ENCODE measurements around the gene DNAAF1.
A peak's percentile ranks its signal among the peaks of the same experiment; 100 is the strongest.
"Not testable (repeated sequence)": the region's sequence is repeated elsewhere in the genome, so short reads cannot be mapped to it uniquely, and the experiment has no call there.

DNAAF1 gene

GRCh38 chr16:84184775-84185174, 39.7 kb downstream of the DNAAF1 start:
- no peak for DNase-seq (ENCODE audit: low read depth)

GRCh38 chr16:84186685-84187437, 41.8 kb downstream of the DNAAF1 start, which contains the start of gene TAF1C:
Gene TAF1C, minus strand, starts transcription at chr16:84187057. Its CDS starts 2,069 bp downstream, at chr16:84184988.
- DNase-seq (ENCODE audit: low read depth), result peak; percentile 85

GRCh38 chr16:84190731-84191388, 45.8 kb downstream of the DNAAF1 start, which contains the start of gene ADAD2:
Gene ADAD2, plus strand, starts transcription at chr16:84191157. Its CDS starts 74 bp downstream, at chr16:84191231.
- no peak for DNase-seq (ENCODE audit: low read depth)

- DNase-seq (ENCODE audit: low read depth), result no peak
These were observed 46.4 kb downstream of the DNAAF1 start for GRCh38 chr16:84191466-84191865.

GRCh38 chr16:84193480-84193879, 48.4 kb downstream of the DNAAF1 start:
- DNase-seq (ENCODE audit: low read depth), result no peak

- no peak for DNase-seq (ENCODE audit: low read depth)
These were observed 48.9 kb downstream of the DNAAF1 start for GRCh38 chr16:84194018-84194417.

- no peak for DNase-seq (ENCODE audit: low read depth)
These were observed 49.5 kb downstream of the DNAAF1 start for GRCh38 chr16:84194470-84195200.

- DNase-seq (ENCODE audit: low read depth), result no peak
These were observed 50.3 kb downstream of the DNAAF1 start for GRCh38 chr16:84195201-84196093.

GRCh38 chr16:84196101-84196500, 51.0 kb downstream of the DNAAF1 start:
- no peak for DNase-seq (ENCODE audit: low read depth)

- DNase-seq (ENCODE audit: low read depth), result no peak
These were observed 51.8 kb downstream of the DNAAF1 start for GRCh38 chr16:84196727-84197394.

GRCh38 chr16:84197466-84198128, 52.5 kb downstream of the DNAAF1 start:
- DNase-seq (ENCODE audit: low read depth), result no peak

GRCh38 chr16:84198401-84198800, 53.3 kb downstream of the DNAAF1 start:
- no peak for DNase-seq (ENCODE audit: low read depth)

- no peak for DNase-seq (ENCODE audit: low read depth)
These were observed 54.0 kb downstream of the DNAAF1 start for GRCh38 chr16:84199097-84199496.

- no peak for DNase-seq (ENCODE audit: low read depth)
These were observed 54.8 kb downstream of the DNAAF1 start for GRCh38 chr16:84199861-84200260.

GRCh38 chr16:84204551-84204950, 59.4 kb downstream of the DNAAF1 start:
- DNase-seq (ENCODE audit: low read depth), result not testable (repeated sequence)

GRCh38 chr16:84205123-84205522, 60.0 kb downstream of the DNAAF1 start:
- not testable (repeated sequence) for DNase-seq (ENCODE audit: low read depth)

- DNase-seq (ENCODE audit: low read depth), result no peak
These were observed 61.0 kb downstream of the DNAAF1 start for GRCh38 chr16:84205976-84206691.

- no peak for DNase-seq (ENCODE audit: low read depth)
These were observed 62.1 kb downstream of the DNAAF1 start for GRCh38 chr16:84207251-84207650.

- DNase-seq (ENCODE audit: low read depth), result no peak
These were observed 62.8 kb downstream of the DNAAF1 start for GRCh38 chr16:84207879-84208278.

GRCh38 chr16:84209989-84210388, 64.9 kb downstream of the DNAAF1 start:
- DNase-seq (ENCODE audit: low read depth), result no peak
